Measurements from ENCODE around the gene CANX. TPM values are rescaled to one million over a fixed set of nuclear protein-coding genes. Genes with fewer than 3 reads are reported as not detected.

Gene CANX
- polyA plus RNA-seq, 2 of the 4 experiments (the other 2 are of a cell fraction) = 433 to 1,000 TPM

DNA sequence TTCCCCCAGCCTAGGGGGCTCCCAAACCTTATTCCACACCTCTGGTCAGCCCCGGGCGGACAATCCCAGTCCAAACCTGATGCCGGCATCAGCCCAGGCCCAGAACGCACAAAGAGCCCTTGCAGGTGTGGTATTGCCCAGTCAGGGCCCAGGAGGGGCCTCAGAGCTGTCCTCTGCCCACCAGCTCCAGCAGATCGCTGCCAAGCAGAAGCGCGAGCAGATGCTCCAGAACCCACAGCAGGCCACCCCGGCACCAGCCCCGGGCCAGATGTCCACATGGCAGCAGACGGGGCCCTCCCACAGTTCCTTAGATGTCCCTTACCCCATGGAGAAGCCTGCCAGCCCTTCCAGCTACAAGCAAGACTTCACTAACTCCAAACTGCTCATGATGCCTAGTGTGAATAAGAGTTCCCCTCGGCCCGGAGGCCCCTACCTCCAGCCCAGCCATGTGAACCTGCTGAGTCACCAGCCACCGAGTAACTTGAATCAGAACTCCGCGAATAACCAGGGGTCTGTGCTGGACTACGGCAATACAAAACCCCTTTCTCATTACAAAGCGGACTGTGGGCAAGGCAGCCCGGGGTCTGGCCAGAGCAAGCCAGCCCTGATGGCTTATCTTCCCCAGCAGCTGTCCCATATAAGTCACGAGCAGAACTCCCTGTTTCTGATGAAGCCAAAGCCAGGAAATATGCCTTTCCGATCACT is 67.4 kb downstream of the CANX start:
- CTCF ChIA-PET = interaction anchor here (0.6 to 5.5 kb wide), 5 partner anchors 12 to 35 kb away, joined by 3 to 48 read pairs (median 3); partner anchors contain the start of gene LTC4S
- TF ChIP-seq MAFK (IDR thresholded peaks at IDR 0.05; ENCODE audit: partially characterized antibody) (peak; percentile 5), HOXB13 (CRISPR knock-in tag; IDR thresholded peaks at IDR 0.05; ENCODE audit: low read depth) (no peak), EHMT2 (IDR thresholded peaks at IDR 0.05; ENCODE audit: low read depth) (no peak)
- ATAC-seq = no peak
- POLR2A ChIA-PET = interaction anchor here (0.7 kb wide), 1 partner anchor 29 kb away, joined by 10 read pairs; no protein-coding TSS in a partner anchor
- Histone ChIP-seq H3K9me3 (no peaks in the 10 kb centered on the region), H3K4me2 (peak overlapping the region; percentile 19; the same call in 1 of the 3 replicates), H3K27ac (peak overlapping the region; percentile 30 to 74; a peak in 5 of 6 replicates), H3K4me1 (peaks cover 42% of the 10 kb centered on the region), H3K4me3 (no peak overlapping the region)
- 83% methylated on average over 20 of the region's 20 CpGs for WGBS (ENCODE audit: missing lambda C conversion rate)
- no peak for FAIRE-seq
- DNase-seq (ENCODE audit: low read depth in 1 of 2, low spot score in 1 of 2) = no peak

DNA sequence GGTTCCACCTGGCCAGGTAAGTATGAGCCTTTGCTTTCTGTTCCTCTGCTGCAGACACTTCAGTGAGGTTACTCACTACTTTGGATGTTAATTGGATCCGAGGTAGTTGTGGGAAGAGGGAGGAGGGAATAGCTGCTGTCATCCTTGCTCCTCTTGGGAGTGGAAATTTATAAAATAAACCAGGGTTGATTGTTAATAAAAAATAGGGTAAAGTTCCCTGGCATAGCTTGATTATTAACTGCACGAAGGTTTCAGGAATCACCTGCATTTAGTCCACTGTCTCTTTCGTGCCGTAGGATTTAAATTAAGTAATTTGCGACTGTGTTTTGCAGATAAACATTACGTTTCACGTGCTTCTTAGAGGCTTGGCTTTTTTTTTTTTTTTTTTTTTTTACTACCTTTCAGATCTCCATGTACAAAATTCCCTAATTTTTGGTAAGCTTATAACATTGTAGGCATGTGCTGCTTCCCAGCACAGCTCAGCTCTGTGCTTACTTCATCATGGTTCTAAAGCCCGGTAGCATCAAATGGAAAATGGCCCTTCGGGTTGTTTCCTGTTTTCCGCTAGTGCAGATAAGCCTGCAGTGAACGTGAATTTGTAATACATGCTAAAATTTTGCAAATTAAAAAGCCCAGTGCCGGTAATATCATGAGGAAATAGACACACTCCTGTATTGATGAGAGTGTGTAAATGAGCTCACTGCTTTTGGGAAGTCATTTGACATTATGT is 68.1 kb downstream of the CANX start:
- ChIA-PET CTCF (interaction anchor here (1.2 to 5.5 kb wide), 5 partner anchors 13 to 35 kb away, joined by 3 to 48 read pairs (median 8); partner anchors contain the start of gene LTC4S), POLR2A (interaction anchor here (0.7 kb wide), 1 partner anchor 29 kb away, joined by 10 read pairs; no protein-coding TSS in a partner anchor)
- Histone ChIP-seq H3K4me3 (no peak overlapping the region), H3K4me1 (peaks cover 40% of the 10 kb centered on the region), H3K9me3 (no peaks in the 10 kb centered on the region), H3K4me2 (peak overlapping the region; percentile 19; the same call in 1 of the 3 replicates), H3K27ac (peak overlapping the region; percentile 30 to 74; a peak in 4 of 6 replicates)
- FAIRE-seq (no peak), DNase-seq (ENCODE audit: low read depth in 1 of 2, low spot score in 1 of 2) (no peak), ATAC-seq (no peak)
- TF ChIP-seq POLR2AphosphoS2 (conservative IDR thresholded peaks at IDR 0.05; ENCODE audit: low read length) (no peak), RNF2 (IDR thresholded peaks at IDR 0.05; ENCODE audit: borderline replicate concordance, low read depth) (no peak), JUNB (IDR thresholded peaks at IDR 0.05) (no peak), KDM1A (IDR thresholded peaks at IDR 0.05; ENCODE audit: low read depth) (no peak), ZFP36 (IDR thresholded peaks at IDR 0.05; ENCODE audit: borderline replicate concordance, partially characterized antibody) (no peak), FOSL2 (IDR thresholded peaks at IDR 0.05) (no peak), FOSL2 (CRISPR knock-in tag; IDR thresholded peaks at IDR 0.05) (no peak), FOSB (CRISPR knock-in tag; IDR thresholded peaks at IDR 0.05) (no peak), BHLHE40 (IDR thresholded peaks at IDR 0.05; ENCODE audit: low read depth, low read length) (no peak), HEYL (CRISPR knock-in tag; IDR thresholded peaks at IDR 0.05) (no peak), RFX5 (IDR thresholded peaks at IDR 0.05) (no peak)
- TF ChIP-seq, protein P1, sequence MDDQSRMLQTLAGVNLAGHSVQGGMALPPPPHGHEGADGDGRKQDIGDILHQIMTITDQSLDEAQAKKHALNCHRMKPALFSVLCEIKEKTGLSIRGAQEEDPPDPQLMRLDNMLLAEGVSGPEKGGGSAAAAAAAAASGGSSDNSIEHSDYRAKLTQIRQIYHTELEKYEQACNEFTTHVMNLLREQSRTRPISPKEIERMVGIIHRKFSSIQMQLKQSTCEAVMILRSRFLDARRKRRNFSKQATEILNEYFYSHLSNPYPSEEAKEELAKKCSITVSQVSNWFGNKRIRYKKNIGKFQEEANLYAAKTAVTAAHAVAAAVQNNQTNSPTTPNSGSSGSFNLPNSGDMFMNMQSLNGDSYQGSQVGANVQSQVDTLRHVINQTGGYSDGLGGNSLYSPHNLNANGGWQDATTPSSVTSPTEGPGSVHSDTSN (IDR thresholded peaks at IDR 0.05) = no peak
- TF ChIP-seq, protein P2, sequence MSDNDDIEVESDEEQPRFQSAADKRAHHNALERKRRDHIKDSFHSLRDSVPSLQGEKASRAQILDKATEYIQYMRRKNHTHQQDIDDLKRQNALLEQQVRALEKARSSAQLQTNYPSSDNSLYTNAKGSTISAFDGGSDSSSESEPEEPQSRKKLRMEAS (IDR thresholded peaks at IDR 0.05) = no peak
- 86% methylated on average over 12 of the region's 12 CpGs for WGBS (ENCODE audit: missing lambda C conversion rate)

DNA sequence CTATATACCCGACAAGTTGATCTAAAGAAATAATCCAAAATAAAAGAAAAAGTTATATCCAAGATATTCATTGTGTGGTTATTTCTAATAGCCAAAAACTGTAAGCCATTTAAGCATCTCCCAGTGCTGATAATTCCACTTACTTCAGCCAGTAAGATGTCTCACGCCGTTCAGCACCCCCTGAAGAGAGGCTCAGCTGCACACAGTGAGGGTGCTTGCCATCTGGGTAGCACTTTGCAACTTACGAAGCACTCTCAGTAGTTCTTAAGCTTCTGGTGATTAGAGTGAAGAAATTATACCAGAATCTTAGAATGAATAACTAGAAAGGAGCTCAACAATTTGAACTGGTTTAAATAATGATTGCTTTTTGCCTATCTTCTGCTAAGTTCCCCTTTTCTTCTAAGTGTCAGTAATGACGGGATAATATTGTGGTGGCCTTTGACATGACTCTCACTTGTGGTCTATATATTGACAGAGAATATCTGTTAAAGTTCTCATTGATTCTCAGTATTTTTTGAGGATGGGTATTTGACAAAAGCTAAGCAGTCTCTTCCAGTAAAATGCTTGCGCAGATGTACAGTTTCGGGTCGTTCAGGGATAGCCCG is 68.8 kb downstream of the CANX start:
- ChIA-PET CTCF (interaction anchor here (1.4 to 5.5 kb wide), 5 partner anchors 9 to 179 kb away, joined by 3 to 26 read pairs (median 8); partner anchors contain the start of gene LTC4S), POLR2A (no interaction called here)
- Histone ChIP-seq H3K4me3 (no peak overlapping the region), H3K4me1 (peaks cover 32% of the 10 kb centered on the region), H3K9me3 (no peaks in the 10 kb centered on the region), H3K4me2 (no peak overlapping the region), H3K27ac (no peak overlapping the region)
- FAIRE-seq = no peak
- TF ChIP-seq ZSCAN20 (CRISPR knock-in tag; IDR thresholded peaks at IDR 0.05) (no peak), NPAS2 (CRISPR knock-in tag; IDR thresholded peaks at IDR 0.05; ENCODE audit: borderline replicate concordance) (no peak), CEBPB (IDR thresholded peaks at IDR 0.05) (no peak), POLR2AphosphoS2 (conservative IDR thresholded peaks at IDR 0.05; ENCODE audit: low read length) (no peak), NR3C1 (IDR thresholded peaks at IDR 0.05) (no peak), KDM1A (IDR thresholded peaks at IDR 0.05; ENCODE audit: low read depth) (no peak), HOXB5 (CRISPR knock-in tag; IDR thresholded peaks at IDR 0.05) (no peak), RARB (CRISPR knock-in tag; IDR thresholded peaks at IDR 0.05) (no peak)
- TF ChIP-seq, protein P1 (IDR thresholded peaks at IDR 0.05) = no peak
- TF ChIP-seq, protein P3, sequence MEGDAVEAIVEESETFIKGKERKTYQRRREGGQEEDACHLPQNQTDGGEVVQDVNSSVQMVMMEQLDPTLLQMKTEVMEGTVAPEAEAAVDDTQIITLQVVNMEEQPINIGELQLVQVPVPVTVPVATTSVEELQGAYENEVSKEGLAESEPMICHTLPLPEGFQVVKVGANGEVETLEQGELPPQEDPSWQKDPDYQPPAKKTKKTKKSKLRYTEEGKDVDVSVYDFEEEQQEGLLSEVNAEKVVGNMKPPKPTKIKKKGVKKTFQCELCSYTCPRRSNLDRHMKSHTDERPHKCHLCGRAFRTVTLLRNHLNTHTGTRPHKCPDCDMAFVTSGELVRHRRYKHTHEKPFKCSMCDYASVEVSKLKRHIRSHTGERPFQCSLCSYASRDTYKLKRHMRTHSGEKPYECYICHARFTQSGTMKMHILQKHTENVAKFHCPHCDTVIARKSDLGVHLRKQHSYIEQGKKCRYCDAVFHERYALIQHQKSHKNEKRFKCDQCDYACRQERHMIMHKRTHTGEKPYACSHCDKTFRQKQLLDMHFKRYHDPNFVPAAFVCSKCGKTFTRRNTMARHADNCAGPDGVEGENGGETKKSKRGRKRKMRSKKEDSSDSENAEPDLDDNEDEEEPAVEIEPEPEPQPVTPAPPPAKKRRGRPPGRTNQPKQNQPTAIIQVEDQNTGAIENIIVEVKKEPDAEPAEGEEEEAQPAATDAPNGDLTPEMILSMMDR (IDR thresholded peaks at IDR 0.05) = no peak
- TF ChIP-seq, protein P4, sequence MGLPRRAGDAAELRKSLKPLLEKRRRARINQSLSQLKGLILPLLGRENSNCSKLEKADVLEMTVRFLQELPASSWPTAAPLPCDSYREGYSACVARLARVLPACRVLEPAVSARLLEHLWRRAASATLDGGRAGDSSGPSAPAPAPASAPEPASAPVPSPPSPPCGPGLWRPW (IDR thresholded peaks at IDR 0.05) = no peak
- TF ChIP-seq, protein P5, sequence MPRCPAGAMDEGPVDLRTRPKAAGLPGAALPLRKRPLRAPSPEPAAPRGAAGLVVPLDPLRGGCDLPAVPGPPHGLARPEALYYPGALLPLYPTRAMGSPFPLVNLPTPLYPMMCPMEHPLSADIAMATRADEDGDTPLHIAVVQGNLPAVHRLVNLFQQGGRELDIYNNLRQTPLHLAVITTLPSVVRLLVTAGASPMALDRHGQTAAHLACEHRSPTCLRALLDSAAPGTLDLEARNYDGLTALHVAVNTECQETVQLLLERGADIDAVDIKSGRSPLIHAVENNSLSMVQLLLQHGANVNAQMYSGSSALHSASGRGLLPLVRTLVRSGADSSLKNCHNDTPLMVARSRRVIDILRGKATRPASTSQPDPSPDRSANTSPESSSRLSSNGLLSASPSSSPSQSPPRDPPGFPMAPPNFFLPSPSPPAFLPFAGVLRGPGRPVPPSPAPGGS (IDR thresholded peaks at IDR 0.05) = no peak
- no peak for DNase-seq (ENCODE audit: low read depth in 1 of 2, low spot score in 1 of 2)
- 97% methylated on average over 9 of the region's 9 CpGs for WGBS (ENCODE audit: missing lambda C conversion rate)
- ATAC-seq = no peak
